SK-N-SH (cell line): Measurements from ENCODE around the gene STXBP1. TPM values are rescaled to one million over a fixed set of nuclear protein-coding genes. Genes with fewer than 3 reads are reported as not detected.

Experiments used
- CTCF ChIA-PET: fragments of 300-600, 350-600 bp; formaldehyde crosslinking; extraction: SDS; loops from one replicate; lab custom pipeline; 2021; lab: Yijun Ruan, JAX
- POLR2A ChIA-PET: fragments of 350-600 bp; sonication (Branson Sonifier 250); formaldehyde crosslinking; extraction: SDS; loops from one replicate; lab custom pipeline; 2020; ENCODE audit warnings: antibody characterized with exemption, inconsistent platforms; lab: Yijun Ruan, JAX
- DNase-seq: peaks from one replicate; pipeline ENCODE4 v3.0.0; 2012
- H2AFZ ChIP-seq: fragments of 200-600 bp; sonication (generic); 2 replicates; pipeline ENCODE4 v1.8.1; 2016; ENCODE audit warnings: antibody characterized with exemption, mild to moderate bottlenecking, low read depth
- H3F3A ChIP-seq: fragments of 200-600 bp; sonication (generic); replicated peaks from 2 replicates; pipeline ENCODE3; 2016; ENCODE audit warnings: antibody characterized with exemption, mild to moderate bottlenecking; ENCODE audit not compliant: insufficient read depth
- H3K27ac ChIP-seq, 2 experiments: fragments of 200-500 bp in 1 of 2; fragments of 200-600 bp in 1 of 2; sonication (Bioruptor generic) in 1 of 2; sonication (generic), shearing (Covaris generic) in 1 of 2; 2 replicates each; pipeline versions ENCODE4 v1.5.1 to v1.6.1; 2014 to 2016; ENCODE audit warnings: low read depth in 2 of 2, inconsistent platforms in 1 of 2, low read length in 1 of 2, mild to moderate bottlenecking in 1 of 2, mixed read lengths in 1 of 2
- H3K27me3 ChIP-seq: fragments of 200-600 bp; sonication (generic), shearing (Covaris generic); 2 replicates; pipeline ENCODE4 v1.6.1; 2016; ENCODE audit warnings: mixed run types; ENCODE audit not compliant: insufficient read depth
- H3K36me3 ChIP-seq, 2 experiments: fragments of 200-500 bp in 1 of 2; fragments of 200-600 bp in 1 of 2; sonication (Bioruptor generic) in 1 of 2; sonication (generic) in 1 of 2; replicated peaks in 1 of 2; 2 replicates each; pipeline versions ENCODE3 to v1.5.1; 2014 to 2016; ENCODE audit warnings: low read length in 1 of 2, mild to moderate bottlenecking in 1 of 2; ENCODE audit not compliant: insufficient read depth in 2 of 2, control insufficient read depth in 1 of 2
- H3K4me1 ChIP-seq, 2 experiments: fragments of 200-500 bp in 1 of 2; fragments of 200-600 bp in 1 of 2; sonication (Bioruptor generic) in 1 of 2; sonication (generic), shearing (Covaris generic) in 1 of 2; 2 replicates each; pipeline versions ENCODE4 v1.5.1 to v1.6.1; 2014 to 2016; ENCODE audit warnings: low read depth in 1 of 2, low read length in 1 of 2, mixed run types in 1 of 2; ENCODE audit not compliant: insufficient read depth in 2 of 2, control insufficient read depth in 1 of 2
- H3K4me2 ChIP-seq: fragments of 200-600 bp; sonication (generic), shearing (Covaris generic); 2 replicates; pipeline ENCODE4 v1.6.1; 2017; ENCODE audit warnings: mixed run types
- H3K4me3 ChIP-seq, 2 experiments: fragments of 200-500 bp in 1 of 2; fragments of 200-600 bp in 1 of 2; sonication (Bioruptor generic) in 1 of 2; sonication (generic), shearing (Covaris generic) in 1 of 2; 2 replicates each; pipeline versions ENCODE4 v1.5.1 to v1.8.1; 2014 to 2016; ENCODE audit warnings: low read depth in 2 of 2, inconsistent platforms in 1 of 2, low read length in 1 of 2, mild to moderate bottlenecking in 1 of 2, mixed read lengths in 1 of 2, moderate library complexity in 1 of 2
- H3K79me2 ChIP-seq: fragments of 200-600 bp; sonication (generic); 2 replicates; pipeline ENCODE4 v1.8.1; 2017; ENCODE audit warnings: mild to moderate bottlenecking; ENCODE audit not compliant: insufficient read depth
- H3K9ac ChIP-seq: fragments of 200-600 bp; sonication (generic); 2 replicates; pipeline ENCODE4 v1.6.1; 2017; ENCODE audit warnings: mixed run types
- H3K9me2 ChIP-seq: fragments of 200-600 bp; sonication (generic); 2 replicates; pipeline ENCODE4 v1.6.1; 2017; ENCODE audit warnings: mixed run types
- H3K9me3 ChIP-seq: fragments of 200-600 bp; sonication (generic); 2 replicates; pipeline ENCODE4 v1.6.1; 2017; ENCODE audit warnings: mixed run types, mild to moderate bottlenecking, moderate library complexity
- H4K20me1 ChIP-seq: fragments of 200-600 bp; sonication (generic); 2 replicates; pipeline ENCODE4 v1.6.1; 2017; ENCODE audit warnings: mild to moderate bottlenecking, mixed run types; ENCODE audit not compliant: insufficient read depth
- CHD2 ChIP-seq: fragments of 150-350 bp; IDR thresholded peaks from 2 replicates; pipeline ENCODE4 v1.6.1; 2018; ENCODE audit warnings: low read length; ENCODE audit not compliant: partially characterized antibody
- ELF1 ChIP-seq: IDR thresholded peaks from 2 replicates; pipeline ENCODE4 v1.4.0; 2012
- EP300 ChIP-seq, 2 experiments: IDR thresholded peaks; 2 replicates each; pipeline versions ENCODE4 v1.4.0 to v1.6.1; 2012; ENCODE audit warnings: borderline replicate concordance in 1 of 2, low read depth in 1 of 2, low read length in 1 of 2
- EZH2phosphoT487 ChIP-seq: fragments of 200-600 bp; sonication (generic); IDR thresholded peaks from 2 replicates; pipeline ENCODE4 v1.6.1; 2017; ENCODE audit warnings: low read depth, mixed run types, mild to moderate bottlenecking, antibody characterized with exemption, moderate library complexity, borderline replicate concordance
- FOSL2 ChIP-seq: IDR thresholded peaks from 2 replicates; pipeline ENCODE4 v1.4.0; 2012; ENCODE audit warnings: low read depth, mild to moderate bottlenecking, moderate library complexity, borderline replicate concordance
- FOXM1 ChIP-seq: IDR thresholded peaks from 2 replicates; pipeline ENCODE4 v1.4.0; 2012; ENCODE audit warnings: low read depth, mild to moderate bottlenecking
- GABPA ChIP-seq: IDR thresholded peaks from 2 replicates; pipeline ENCODE4 v1.4.0; 2012; ENCODE audit warnings: low read depth, mild to moderate bottlenecking
- JUND ChIP-seq: IDR thresholded peaks from 2 replicates; pipeline ENCODE4 v1.4.0; 2012
- MEF2A ChIP-seq: IDR thresholded peaks from 2 replicates; pipeline ENCODE4 v1.4.0; 2012; ENCODE audit warnings: low read depth, borderline replicate concordance
- MXI1 ChIP-seq: IDR thresholded peaks from 2 replicates; pipeline ENCODE4 v1.6.1; 2012; ENCODE audit warnings: mild to moderate bottlenecking, low read depth, low read length, improper control_type of control experiment
- NFIC ChIP-seq: IDR thresholded peaks from 2 replicates; pipeline ENCODE4 v1.4.0; 2012; ENCODE audit warnings: borderline replicate concordance
- NRF1 ChIP-seq: IDR thresholded peaks from 2 replicates; pipeline ENCODE4 v1.6.1; 2012; ENCODE audit warnings: low read depth, mild to moderate bottlenecking, low read length
- POLR2AphosphoS5 ChIP-seq: IDR thresholded peaks from 2 replicates; pipeline ENCODE4 v1.6.1; 2012; ENCODE audit warnings: low read depth, low read length
- RAD21 ChIP-seq: IDR thresholded peaks from 2 replicates; pipeline ENCODE4 v1.6.1; 2012; ENCODE audit warnings: mild to moderate bottlenecking, low read length
- RCOR1 ChIP-seq: fragments of 150-350 bp; IDR thresholded peaks from 2 replicates; pipeline ENCODE4 v1.6.1; 2017; ENCODE audit warnings: antibody characterized with exemption, low read length
- RFX5 ChIP-seq: IDR thresholded peaks from 2 replicates; pipeline ENCODE4 v1.6.1; 2012; ENCODE audit warnings: mild to moderate bottlenecking, improper control_type of control experiment, low read length
- RXRA ChIP-seq: IDR thresholded peaks from 2 replicates; pipeline ENCODE4 v1.4.0; 2012; ENCODE audit warnings: low read depth, mild to moderate bottlenecking, borderline replicate concordance
- SIN3A ChIP-seq: IDR thresholded peaks from 2 replicates; pipeline ENCODE4 v1.6.1; 2012; ENCODE audit warnings: low read depth, mild to moderate bottlenecking, low read length, moderate library complexity, borderline replicate concordance
- TAF1 ChIP-seq: IDR thresholded peaks from 2 replicates; pipeline ENCODE4 v1.6.1; 2012; ENCODE audit warnings: low read depth, mild to moderate bottlenecking, low read length, moderate library complexity, borderline replicate concordance
- TCF12 ChIP-seq: IDR thresholded peaks from 2 replicates; pipeline ENCODE4 v1.4.0; 2012
- YY1 ChIP-seq: IDR thresholded peaks from 2 replicates; pipeline ENCODE4 v1.4.0; 2012; ENCODE audit warnings: low read depth, mild to moderate bottlenecking
- WGBS: methylation state at CpG from one replicate; pipeline ENCODE4 v1.1.6; 2017; ENCODE audit warnings: low lambda C conversion rate; 5-methylcytosine and 5-hydroxymethylcytosine counted together
- polyA plus RNA-seq, 3 experiments: library from polyadenylated mRNA; depleted of rRNA; stranded (reverse); fragments of >200 nt; gene quantifications; 2 replicates each; pipeline ENCODE4 v1.2.3, GENCODE V29; 2012
- TF ChIP-seq, protein P1 (sequence below): IDR thresholded peaks from 2 replicates; pipeline ENCODE4 v1.4.0; 2012; ENCODE audit warnings: low read depth, borderline replicate concordance
- TF ChIP-seq, protein P2 (sequence below): IDR thresholded peaks from 2 replicates; pipeline ENCODE4 v1.6.1; 2012; ENCODE audit warnings: mild to moderate bottlenecking, low read depth, low read length, moderate library complexity
- TF ChIP-seq, protein P3 (sequence below): fragments of 200-600 bp; sonication (generic); IDR thresholded peaks from 2 replicates; pipeline ENCODE4 v1.6.1; 2017; ENCODE audit warnings: antibody characterized with exemption, mild to moderate bottlenecking, moderate library complexity
- TF ChIP-seq, protein P4 (sequence below): IDR thresholded peaks from 2 replicates; pipeline ENCODE4 v1.4.0; 2012; ENCODE audit warnings: low read depth, borderline replicate concordance

The STXBP1 gene
- polyA plus RNA-seq, 1 of the 3 experiments (the other 2 are of a cell fraction) = 44.3 TPM

DNA sequence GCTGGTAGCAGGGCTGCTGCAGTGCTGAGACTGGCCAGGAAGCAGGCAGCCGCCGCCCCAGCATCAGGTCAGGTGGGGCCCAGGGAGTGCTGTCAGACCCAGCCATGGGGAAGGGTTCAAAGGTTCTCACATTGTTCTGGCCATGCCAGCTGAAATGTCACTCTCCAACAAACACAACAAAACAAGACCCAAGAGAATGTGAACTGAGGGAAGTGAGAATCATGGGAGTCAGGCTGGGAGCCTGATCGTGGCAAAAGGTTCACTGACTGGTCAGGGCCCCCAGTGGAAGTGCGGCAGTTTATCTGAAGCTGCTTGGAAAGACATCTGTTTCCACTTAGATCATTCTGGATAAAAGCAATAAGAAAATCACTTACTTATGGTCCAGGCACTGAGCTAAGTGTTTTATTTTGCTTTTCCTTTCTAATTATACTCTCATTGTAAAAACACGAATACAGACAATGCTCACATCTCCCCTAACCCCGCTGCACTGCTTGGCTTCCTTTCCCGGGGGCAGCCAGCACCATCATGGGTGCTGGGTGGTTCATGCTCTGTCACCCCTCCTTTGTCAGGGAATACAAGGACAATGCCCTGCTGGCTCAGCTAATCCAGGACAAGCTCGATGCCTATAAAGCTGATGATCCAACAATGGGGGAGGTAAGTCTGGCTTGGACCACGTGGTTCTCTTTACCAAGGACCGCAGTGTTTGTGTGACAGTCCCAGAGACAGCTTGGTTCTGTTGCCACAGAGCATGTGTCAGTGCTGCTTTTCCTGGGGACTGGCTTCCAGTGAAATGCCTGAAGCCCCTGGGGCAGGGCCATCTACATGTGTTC is 52.8 kb downstream of the STXBP1 start:
- no peaks in the 10 kb centered on the region for H3K79me2 ChIP-seq
- H3K36me3 ChIP-seq = peaks cover 25 to 39% of the 10 kb centered on the region in 2 experiments
- H3K27me3 ChIP-seq = no peaks in the 10 kb centered on the region
- H3K9me2 ChIP-seq = no peaks in the 10 kb centered on the region
- no peaks in the 10 kb centered on the region for H4K20me1 ChIP-seq
- H3K9me3 ChIP-seq = no peaks in the 10 kb centered on the region
- no peak overlapping the region for H2AFZ ChIP-seq
- H3K4me1 ChIP-seq = peaks cover 0 to 64% of the 10 kb centered on the region in 2 experiments; a peak in 2 of 4 replicates
- CTCF ChIA-PET = interaction anchor here (1.1 to 3.2 kb wide), 5 partner anchors 12 to 75 kb away, joined by 3 to 22 read pairs (median 5); partner anchors contain the start of gene TOR2A
- no peak overlapping the region for H3K9ac ChIP-seq
- DNase-seq = peak; percentile 76
- WGBS = 49% methylated on average over 9 of the region's 10 CpGs
- H3K4me3 ChIP-seq = no peak overlapping the region
- POLR2A ChIA-PET = interaction anchor here (0.9 to 2.4 kb wide), 4 partner anchors 30 to 69 kb away, joined by 3 to 14 read pairs (median 10); partner anchors contain the start of gene STXBP1
- H3F3A ChIP-seq = peaks cover 4% of the 10 kb centered on the region
- H3K4me2 ChIP-seq = peak overlapping the region; percentile 55; the same call in 1 of the 2 replicates
- H3K27ac ChIP-seq = peak overlapping the region; percentile 52 to 97; a peak in 3 of 4 replicates
- TF ChIP-seq RAD21 = no peak; the same call in 1 of the 2 replicates
- no peak for TF ChIP-seq MEF2A
- TF ChIP-seq FOSL2 = no peak
- TF ChIP-seq TAF1 = no peak
- peak; percentile 99 for TF ChIP-seq MXI1
- TF ChIP-seq, protein P1, sequence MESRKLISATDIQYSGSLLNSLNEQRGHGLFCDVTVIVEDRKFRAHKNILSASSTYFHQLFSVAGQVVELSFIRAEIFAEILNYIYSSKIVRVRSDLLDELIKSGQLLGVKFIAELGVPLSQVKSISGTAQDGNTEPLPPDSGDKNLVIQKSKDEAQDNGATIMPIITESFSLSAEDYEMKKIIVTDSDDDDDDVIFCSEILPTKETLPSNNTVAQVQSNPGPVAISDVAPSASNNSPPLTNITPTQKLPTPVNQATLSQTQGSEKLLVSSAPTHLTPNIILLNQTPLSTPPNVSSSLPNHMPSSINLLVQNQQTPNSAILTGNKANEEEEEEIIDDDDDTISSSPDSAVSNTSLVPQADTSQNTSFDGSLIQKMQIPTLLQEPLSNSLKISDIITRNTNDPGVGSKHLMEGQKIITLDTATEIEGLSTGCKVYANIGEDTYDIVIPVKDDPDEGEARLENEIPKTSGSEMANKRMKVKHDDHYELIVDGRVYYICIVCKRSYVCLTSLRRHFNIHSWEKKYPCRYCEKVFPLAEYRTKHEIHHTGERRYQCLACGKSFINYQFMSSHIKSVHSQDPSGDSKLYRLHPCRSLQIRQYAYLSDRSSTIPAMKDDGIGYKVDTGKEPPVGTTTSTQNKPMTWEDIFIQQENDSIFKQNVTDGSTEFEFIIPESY = no peak
- TF ChIP-seq RFX5 = peak; percentile 58; the same call in 1 of the 2 replicates
- TF ChIP-seq, protein P2, sequence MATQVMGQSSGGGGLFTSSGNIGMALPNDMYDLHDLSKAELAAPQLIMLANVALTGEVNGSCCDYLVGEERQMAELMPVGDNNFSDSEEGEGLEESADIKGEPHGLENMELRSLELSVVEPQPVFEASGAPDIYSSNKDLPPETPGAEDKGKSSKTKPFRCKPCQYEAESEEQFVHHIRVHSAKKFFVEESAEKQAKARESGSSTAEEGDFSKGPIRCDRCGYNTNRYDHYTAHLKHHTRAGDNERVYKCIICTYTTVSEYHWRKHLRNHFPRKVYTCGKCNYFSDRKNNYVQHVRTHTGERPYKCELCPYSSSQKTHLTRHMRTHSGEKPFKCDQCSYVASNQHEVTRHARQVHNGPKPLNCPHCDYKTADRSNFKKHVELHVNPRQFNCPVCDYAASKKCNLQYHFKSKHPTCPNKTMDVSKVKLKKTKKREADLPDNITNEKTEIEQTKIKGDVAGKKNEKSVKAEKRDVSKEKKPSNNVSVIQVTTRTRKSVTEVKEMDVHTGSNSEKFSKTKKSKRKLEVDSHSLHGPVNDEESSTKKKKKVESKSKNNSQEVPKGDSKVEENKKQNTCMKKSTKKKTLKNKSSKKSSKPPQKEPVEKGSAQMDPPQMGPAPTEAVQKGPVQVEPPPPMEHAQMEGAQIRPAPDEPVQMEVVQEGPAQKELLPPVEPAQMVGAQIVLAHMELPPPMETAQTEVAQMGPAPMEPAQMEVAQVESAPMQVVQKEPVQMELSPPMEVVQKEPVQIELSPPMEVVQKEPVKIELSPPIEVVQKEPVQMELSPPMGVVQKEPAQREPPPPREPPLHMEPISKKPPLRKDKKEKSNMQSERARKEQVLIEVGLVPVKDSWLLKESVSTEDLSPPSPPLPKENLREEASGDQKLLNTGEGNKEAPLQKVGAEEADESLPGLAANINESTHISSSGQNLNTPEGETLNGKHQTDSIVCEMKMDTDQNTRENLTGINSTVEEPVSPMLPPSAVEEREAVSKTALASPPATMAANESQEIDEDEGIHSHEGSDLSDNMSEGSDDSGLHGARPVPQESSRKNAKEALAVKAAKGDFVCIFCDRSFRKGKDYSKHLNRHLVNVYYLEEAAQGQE = no peak
- TF ChIP-seq RCOR1 = 0 out of 2 replicates have a peak, but pooled peaks have one; percentile 32
- TF ChIP-seq, protein P3, sequence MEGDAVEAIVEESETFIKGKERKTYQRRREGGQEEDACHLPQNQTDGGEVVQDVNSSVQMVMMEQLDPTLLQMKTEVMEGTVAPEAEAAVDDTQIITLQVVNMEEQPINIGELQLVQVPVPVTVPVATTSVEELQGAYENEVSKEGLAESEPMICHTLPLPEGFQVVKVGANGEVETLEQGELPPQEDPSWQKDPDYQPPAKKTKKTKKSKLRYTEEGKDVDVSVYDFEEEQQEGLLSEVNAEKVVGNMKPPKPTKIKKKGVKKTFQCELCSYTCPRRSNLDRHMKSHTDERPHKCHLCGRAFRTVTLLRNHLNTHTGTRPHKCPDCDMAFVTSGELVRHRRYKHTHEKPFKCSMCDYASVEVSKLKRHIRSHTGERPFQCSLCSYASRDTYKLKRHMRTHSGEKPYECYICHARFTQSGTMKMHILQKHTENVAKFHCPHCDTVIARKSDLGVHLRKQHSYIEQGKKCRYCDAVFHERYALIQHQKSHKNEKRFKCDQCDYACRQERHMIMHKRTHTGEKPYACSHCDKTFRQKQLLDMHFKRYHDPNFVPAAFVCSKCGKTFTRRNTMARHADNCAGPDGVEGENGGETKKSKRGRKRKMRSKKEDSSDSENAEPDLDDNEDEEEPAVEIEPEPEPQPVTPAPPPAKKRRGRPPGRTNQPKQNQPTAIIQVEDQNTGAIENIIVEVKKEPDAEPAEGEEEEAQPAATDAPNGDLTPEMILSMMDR = no peak
- TF ChIP-seq ELF1 = no peak
- TF ChIP-seq, protein P4, sequence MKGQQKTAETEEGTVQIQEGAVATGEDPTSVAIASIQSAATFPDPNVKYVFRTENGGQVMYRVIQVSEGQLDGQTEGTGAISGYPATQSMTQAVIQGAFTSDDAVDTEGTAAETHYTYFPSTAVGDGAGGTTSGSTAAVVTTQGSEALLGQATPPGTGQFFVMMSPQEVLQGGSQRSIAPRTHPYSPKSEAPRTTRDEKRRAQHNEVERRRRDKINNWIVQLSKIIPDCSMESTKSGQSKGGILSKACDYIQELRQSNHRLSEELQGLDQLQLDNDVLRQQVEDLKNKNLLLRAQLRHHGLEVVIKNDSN = no peak
- no peak for TF ChIP-seq NFIC
- TF ChIP-seq YY1 = no peak
- no peak for TF ChIP-seq POLR2AphosphoS5
- TF ChIP-seq GABPA = no peak
- TF ChIP-seq FOXM1 = no peak
- peak in 1 of 2 experiments; percentile 74; a peak in 2 of 4 replicates for TF ChIP-seq EP300 (IDR thresholded peaks at IDR 0.05; ENCODE audit: borderline replicate concordance in 1 of 2, low read depth in 1 of 2, low read length in 1 of 2)
- TF ChIP-seq TCF12 = peak; percentile 83
- TF ChIP-seq JUND = no peak
- no peak for TF ChIP-seq SIN3A
- no peak for TF ChIP-seq NRF1
- no peak for TF ChIP-seq EZH2phosphoT487
- no peak for TF ChIP-seq RXRA
- TF ChIP-seq CHD2 = peak; percentile 55
